ENCODE data around the gene CSNK1G1.
"Not testable (repeated sequence)": the region's sequence is repeated elsewhere in the genome, so short reads cannot be mapped to it uniquely, and the experiment has no call there.

The CSNK1G1 gene

GRCh38 chr15:64349375-64349774 lies 6.6 kb downstream of the CSNK1G1 start:
- DNase-seq (ENCODE audit: low read depth), result no peak

DNA sequence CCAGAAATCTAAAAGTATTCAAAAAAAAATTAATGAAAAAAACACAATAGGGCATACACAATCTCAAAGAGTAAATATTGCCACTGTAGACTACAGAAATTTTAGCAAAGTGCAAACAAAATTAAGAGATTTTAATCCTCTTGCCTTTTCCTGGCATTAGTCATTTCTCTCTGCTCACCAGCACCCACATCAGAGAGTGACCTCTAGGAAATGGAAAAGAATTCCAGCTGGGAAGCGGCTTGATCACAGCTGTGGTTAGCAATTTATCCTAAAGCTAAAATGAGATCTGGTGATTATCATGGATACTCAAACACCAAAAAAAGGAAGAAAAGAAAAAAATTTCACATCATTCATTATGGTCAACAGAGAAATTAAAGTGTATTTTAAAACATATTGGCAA lies 7.5 kb downstream of the CSNK1G1 start:
- DNase-seq (ENCODE audit: low read depth), result no peak

GRCh38 chr15:64346242-64346641 lies 9.7 kb downstream of the CSNK1G1 start:
- not testable (repeated sequence) for DNase-seq (ENCODE audit: low read depth)

DNA sequence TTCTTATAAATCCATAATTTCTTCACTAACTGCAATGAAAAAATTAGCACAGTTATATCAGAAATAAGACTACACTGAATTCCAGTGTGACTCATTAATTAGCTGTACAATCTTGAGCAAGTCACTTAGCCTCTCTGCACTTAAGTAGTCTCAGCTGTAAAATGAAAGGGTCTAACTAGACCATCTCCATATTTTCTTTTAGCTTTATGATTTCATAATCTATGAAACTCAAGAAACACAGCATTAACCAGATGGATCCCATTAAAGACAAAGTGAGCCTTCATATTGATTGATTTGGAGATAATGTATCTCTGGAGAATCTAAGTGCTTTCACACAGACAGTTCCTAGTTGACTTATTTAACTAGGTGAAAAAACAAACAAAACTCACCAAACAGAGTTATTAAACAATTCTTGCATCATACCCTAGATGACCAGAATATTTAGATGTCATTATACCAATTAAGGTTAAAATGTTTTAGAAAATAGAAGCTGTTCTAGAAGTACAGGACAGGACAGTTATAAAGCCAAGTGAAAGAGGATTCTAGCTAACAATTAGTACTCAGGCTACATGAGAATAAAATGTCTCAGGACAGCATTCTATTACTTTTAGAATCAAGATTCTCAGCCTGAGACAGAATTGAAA lies 11.2 kb downstream of the CSNK1G1 start:
- no peak for DNase-seq (ENCODE audit: low read depth)

- no peak for DNase-seq (ENCODE audit: low read depth)
Measured at GRCh38 chr15:64343841-64344240, 12.1 kb downstream of the CSNK1G1 start.

GRCh38 chr15:64343222-64343621 lies 12.8 kb downstream of the CSNK1G1 start:
- DNase-seq (ENCODE audit: low read depth), result no peak

- DNase-seq (ENCODE audit: low read depth), result no peak
Measured at GRCh38 chr15:64341961-64342360, 14.0 kb downstream of the CSNK1G1 start.

DNA sequence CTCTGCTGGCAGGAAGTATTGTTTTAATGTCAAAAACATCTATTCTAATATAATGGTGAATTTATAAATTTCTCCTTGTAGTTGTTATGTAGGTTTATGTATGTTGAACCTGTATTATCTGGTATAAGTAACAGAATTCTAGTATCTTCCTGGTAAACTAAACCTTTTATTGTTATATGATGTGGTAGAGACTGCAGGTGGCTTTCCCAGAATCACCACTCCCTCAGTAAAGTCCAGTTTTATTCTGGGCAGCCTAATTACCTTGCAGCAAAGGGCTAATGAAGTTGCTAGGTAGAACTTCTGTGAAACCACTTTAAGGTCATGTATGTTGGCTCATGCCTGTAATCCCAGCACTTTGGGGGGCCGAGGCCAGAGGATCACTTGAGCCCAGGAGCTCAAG lies 15.6 kb downstream of the CSNK1G1 start:
- DNase-seq (ENCODE audit: low read depth), result no peak

- DNase-seq (ENCODE audit: low read depth), result no peak
Measured at GRCh38 chr15:64337761-64338160, 18.2 kb downstream of the CSNK1G1 start.

GRCh38 chr15:64333986-64334929 lies 21.7 kb downstream of the CSNK1G1 start:
- no peak for DNase-seq (ENCODE audit: low read depth)

- DNase-seq (ENCODE audit: low read depth), result no peak
Measured at GRCh38 chr15:64333516-64333915, 22.5 kb downstream of the CSNK1G1 start.

- DNase-seq (ENCODE audit: low read depth), result not testable (repeated sequence)
Measured at GRCh38 chr15:64331668-64332067, 24.3 kb downstream of the CSNK1G1 start.

GRCh38 chr15:64326975-64327374 lies 29.0 kb downstream of the CSNK1G1 start:
- not testable (repeated sequence) for DNase-seq (ENCODE audit: low read depth)

GRCh38 chr15:64326458-64326857 lies 29.5 kb downstream of the CSNK1G1 start:
- DNase-seq (ENCODE audit: low read depth), result not testable (repeated sequence)

DNA sequence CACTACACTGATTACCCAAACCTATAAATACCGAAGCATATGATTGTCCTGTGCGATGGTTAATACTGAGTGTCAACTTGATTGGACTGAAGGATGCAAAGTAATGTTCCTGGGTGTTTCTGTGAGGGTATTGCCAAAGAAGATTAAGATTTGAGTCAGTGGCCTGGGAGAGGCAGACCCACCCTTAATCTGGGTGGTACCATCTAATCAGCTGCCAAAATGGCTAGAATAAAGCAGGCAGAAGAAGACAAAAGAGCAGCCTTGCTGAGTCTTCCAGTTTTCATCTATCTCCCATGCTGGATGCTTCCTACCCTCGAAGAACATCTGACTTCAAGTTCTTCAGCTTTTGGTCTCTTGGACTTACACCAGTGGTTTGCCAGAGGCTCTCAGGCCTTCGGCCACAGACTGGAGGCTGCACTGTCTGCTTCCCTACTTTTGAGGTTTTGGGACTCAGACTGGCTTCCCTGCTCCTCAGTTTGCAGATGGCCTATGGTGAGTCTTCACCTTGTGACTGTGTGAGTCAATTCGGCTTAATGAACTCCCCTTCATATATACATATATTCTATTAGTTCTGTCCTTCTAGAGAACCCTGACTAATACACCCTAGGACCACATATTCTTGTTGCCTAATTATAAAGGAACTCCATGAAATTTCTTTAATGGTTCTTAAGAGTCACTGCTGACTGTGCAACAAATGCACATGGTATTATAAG lies 31.7 kb downstream of the CSNK1G1 start:
- no peak for DNase-seq (ENCODE audit: low read depth)

- no peak for DNase-seq (ENCODE audit: low read depth)
Measured at GRCh38 chr15:64315216-64315615, 40.8 kb downstream of the CSNK1G1 start.

GRCh38 chr15:64314456-64314855 lies 41.5 kb downstream of the CSNK1G1 start:
- no peak for DNase-seq (ENCODE audit: low read depth)

- no peak for DNase-seq (ENCODE audit: low read depth)
Measured at GRCh38 chr15:64311566-64311965, 44.4 kb downstream of the CSNK1G1 start.

DNA sequence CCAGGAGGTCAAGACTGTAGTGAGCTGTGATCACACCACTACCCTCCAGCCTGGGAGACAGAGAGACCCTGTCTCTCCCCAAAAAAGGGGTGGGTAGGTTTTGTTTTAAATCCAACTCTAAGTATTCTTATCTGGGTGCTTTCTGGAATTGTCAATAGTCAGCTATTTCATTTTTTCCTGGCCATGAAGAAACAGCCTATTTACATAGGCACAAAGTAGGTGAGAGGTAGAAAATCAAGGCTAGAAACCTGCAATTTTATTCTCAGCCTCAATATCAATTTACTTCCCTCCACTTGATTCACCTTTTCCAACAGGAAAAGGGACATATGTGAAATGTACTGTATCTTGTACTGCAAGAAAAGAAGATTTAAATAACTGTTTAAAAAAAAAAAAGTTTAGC lies 45.9 kb downstream of the CSNK1G1 start:
- no peak for DNase-seq (ENCODE audit: low read depth)

DNA sequence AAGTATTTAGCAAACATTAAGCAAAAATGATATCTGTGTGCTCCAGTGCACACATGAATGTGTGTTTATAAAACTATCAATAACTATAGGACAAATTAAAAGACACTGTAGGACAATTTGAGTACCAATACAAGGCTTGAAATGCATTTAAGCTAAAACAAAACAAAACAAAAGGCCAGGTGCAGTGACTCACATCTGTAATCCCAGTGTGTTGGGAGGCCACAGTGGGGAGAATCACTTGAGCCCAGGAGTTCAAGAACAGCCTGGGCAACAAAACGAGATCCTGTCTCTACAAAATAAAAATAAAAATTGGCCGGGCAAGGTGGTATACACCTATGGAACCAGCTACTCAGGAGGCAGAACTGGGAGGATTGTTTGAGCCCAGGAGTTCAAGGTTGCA lies 50.7 kb downstream of the CSNK1G1 start:
- DNase-seq (ENCODE audit: low read depth), result no peak

GRCh38 chr15:64289550-64289949 lies 66.4 kb downstream of the CSNK1G1 start:
- DNase-seq (ENCODE audit: low read depth), result no peak

DNA sequence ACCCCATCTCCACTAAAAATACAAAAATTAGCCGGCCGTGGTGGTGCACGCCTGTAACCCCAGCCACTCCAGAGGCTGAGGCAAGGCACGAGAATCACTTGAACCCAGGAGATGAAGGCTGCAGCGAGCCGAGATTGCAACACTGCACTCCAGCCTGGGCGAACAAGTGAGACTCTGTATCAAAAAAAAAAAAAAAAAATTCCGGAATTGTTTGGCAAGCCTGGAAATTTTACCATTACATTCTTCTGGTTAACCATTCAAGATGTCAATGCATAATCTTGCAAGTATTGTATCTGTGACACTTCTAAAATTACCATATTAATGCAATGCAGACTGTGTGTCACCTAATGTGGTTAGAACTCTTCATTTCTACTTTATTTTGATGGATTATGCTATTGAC lies 67.0 kb downstream of the CSNK1G1 start:
- no peak for DNase-seq (ENCODE audit: low read depth)

DNA sequence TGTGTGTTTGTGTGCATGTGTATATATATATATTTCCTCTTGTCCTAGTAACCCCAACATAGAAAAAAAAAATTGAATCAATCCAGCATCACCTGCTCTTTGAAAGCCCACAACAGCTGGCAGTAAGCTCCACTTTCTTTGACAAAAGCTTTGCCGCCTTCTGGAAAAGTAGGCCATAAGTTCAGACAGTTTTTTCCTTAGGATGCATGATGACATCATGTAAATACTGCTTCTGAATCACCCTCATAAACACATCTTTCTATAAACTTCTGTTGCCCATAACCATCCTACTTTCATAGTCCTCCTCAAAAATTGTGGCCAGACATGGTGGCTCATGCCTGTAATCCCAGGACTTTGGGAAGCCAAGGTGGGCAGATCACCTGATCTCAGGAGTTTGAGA lies 67.4 kb downstream of the CSNK1G1 start:
- no peak for DNase-seq (ENCODE audit: low read depth)

Data from stimulated activated CD8-positive, alpha-beta memory T cell treated with anti-CD3 and anti-CD28 coated beads, Interleukin-15, amount 100 ng/mL, for 24 hours (primary cell).